ENCODE data around the gene COL12A1.

The COL12A1 gene

DNA sequence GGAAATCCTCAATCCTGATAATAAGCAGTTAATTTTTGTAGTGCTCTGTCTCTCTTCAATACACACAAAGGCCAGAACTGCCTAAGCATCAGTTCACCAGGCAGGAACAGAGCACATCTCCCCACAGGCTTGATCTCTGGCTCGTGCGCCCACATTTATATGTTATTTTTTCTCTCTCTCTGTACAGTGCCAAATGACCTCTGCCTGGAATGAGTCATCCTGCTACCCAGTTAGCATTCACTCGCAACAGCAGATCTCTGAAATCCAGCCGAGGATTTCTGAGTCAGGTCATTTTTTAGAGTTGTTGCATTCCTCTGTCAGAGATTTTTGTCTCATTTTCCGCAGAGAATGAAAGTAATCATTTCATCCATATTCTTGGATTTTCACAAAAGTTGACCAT, 107.1 kb downstream of the COL12A1 start:
- H3K27ac ChIP-seq = peak overlapping the region; percentile 40
- ChIA-PET CTCF (no interaction called here), POLR2A (ENCODE audit: low non-redundant PET) (no interaction called here)
- TF ChIP-seq CTCF (conservative IDR thresholded peaks at IDR 0.05; ENCODE audit: low read depth) = no peak
- peak; percentile 87 for DNase-seq (ENCODE audit: low spot score)

GRCh38 chr6:75096966-75097365, 108.9 kb downstream of the COL12A1 start:
- no peak overlapping the region for H3K27ac ChIP-seq
- no peak for TF ChIP-seq CTCF (conservative IDR thresholded peaks at IDR 0.05; ENCODE audit: low read depth)
- DNase-seq (ENCODE audit: low spot score) = no peak
- CTCF ChIA-PET = no interaction called here
- POLR2A ChIA-PET (ENCODE audit: low non-redundant PET) = no interaction called here

DNA sequence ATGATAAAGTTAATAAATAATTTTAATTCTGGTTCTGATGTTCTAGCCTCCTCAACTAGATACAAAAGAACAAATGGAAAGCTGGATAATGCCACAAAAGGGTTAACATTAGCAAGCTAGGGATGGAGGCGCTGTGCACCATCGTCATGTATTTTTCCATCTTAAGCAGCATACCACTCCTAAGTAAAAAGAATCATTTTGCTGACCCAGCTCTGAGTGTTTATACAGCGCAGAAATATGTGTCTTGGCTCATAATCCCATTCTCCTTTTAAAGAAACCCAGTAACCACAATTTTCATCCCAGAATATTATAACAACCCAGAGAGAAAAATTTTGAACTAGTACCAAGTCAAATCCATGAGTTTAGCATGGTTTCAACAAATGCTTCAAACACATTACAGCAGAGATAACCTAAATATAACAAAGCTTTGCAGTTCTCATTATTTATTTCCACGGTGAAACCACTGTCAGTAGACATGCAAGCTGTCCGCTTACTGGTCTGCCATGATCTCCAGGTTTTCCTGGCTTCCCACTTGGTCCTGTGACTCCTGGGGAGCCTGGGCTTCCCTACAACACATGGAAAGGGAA, 111.1 kb downstream of the COL12A1 start:
- H3K27ac ChIP-seq = no peak overlapping the region
- no peak for DNase-seq (ENCODE audit: low spot score)

GRCh38 chr6:75091467-75092190, 114.2 kb downstream of the COL12A1 start:
- ChIA-PET CTCF (interaction anchor here (0.6 kb wide), 1 partner anchor 149 kb away, joined by 4 read pairs; no protein-coding TSS in a partner anchor), POLR2A (ENCODE audit: low non-redundant PET) (no interaction called here)
- no peak overlapping the region for H3K27ac ChIP-seq
- TF ChIP-seq CTCF (conservative IDR thresholded peaks at IDR 0.05; ENCODE audit: low read depth) = no peak
- DNase-seq (ENCODE audit: low spot score) = no peak

More for the DNA sequence above, 111.1 kb downstream of the COL12A1 start:
- TF ChIP-seq CTCF (conservative IDR thresholded peaks at IDR 0.05; ENCODE audit: low read depth) = no peak
- ChIA-PET CTCF (no interaction called here), POLR2A (ENCODE audit: low non-redundant PET) (no interaction called here)

DNA sequence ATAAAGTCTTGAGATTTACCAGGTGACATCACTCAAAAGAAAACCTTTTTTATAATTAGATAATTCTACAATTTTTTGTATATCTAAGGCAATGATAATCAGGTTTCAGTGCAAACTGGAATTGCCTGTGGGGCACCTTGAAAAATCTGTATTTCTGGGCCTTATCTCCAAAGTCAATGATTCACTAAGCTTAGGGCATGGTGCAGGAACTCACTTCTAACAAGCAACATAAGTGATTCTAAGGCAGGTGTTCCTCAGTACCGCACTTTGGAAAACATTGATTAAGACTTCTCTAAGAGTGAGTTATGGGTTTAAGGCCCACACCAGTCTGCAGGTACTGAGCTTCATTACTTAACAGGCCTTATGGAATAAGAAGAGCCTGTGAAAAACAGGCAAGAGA, 115.3 kb downstream of the COL12A1 start:
- CTCF ChIA-PET = no interaction called here
- TF ChIP-seq CTCF (conservative IDR thresholded peaks at IDR 0.05; ENCODE audit: low read depth) = no peak
- H3K27ac ChIP-seq = no peak overlapping the region
- POLR2A ChIA-PET (ENCODE audit: low non-redundant PET) = no interaction called here
- DNase-seq (ENCODE audit: low spot score) = no peak

- CTCF ChIA-PET = no interaction called here
- no peak overlapping the region for H3K27ac ChIP-seq
- no peak for TF ChIP-seq CTCF (conservative IDR thresholded peaks at IDR 0.05; ENCODE audit: low read depth)
- no peak for DNase-seq (ENCODE audit: low spot score)
- POLR2A ChIA-PET (ENCODE audit: low non-redundant PET) = no interaction called here
These were observed 115.9 kb downstream of the COL12A1 start for GRCh38 chr6:75089921-75090320.

Data from RWPE1 (cell line).